K562 (cell line): ENCODE data around the gene TICAM1. TPM values are rescaled to one million over a fixed set of nuclear protein-coding genes. Genes with fewer than 3 reads are reported as not detected.

Experiments
- CC2D1A ChIP-seq: fragments of 450-650 bp; IDR thresholded peaks from 2 replicates; pipeline ENCODE4 v1.6.1; 2017; ENCODE audit warnings: mild to moderate bottlenecking
- HDAC2 ChIP-seq: fragments of 450-650 bp; IDR thresholded peaks from 2 replicates; pipeline ENCODE4 v1.6.1; 2016; ENCODE audit warnings: mild to moderate bottlenecking
- HDGF ChIP-seq: fragments of 450-650 bp; IDR thresholded peaks from 2 replicates; pipeline ENCODE4 v1.6.1; 2016
- SAP30 ChIP-seq: fragments of 200-600 bp; sonication (generic); IDR thresholded peaks from 2 replicates; pipeline ENCODE4 v1.6.1; 2012; ENCODE audit warnings: borderline replicate concordance, low read depth, mild to moderate bottlenecking, moderate library complexity, low read length, control low read depth, inconsistent platforms; ENCODE audit not compliant: insufficient read depth, poor library complexity, severe bottlenecking
- polyA plus RNA-seq, 8 experiments: library from polyadenylated mRNA; depleted of rRNA in 4 of 8; stranded (reverse) in 5 of 8; unstranded in 3 of 8; fragments of >200 nt; fragmentation: Nextera tagmentation in 2 of 8; fragmentation: Illumina TruSeq in 1 of 8; extraction: Ambion mirVana in 2 of 8; extraction: Trizol in 1 of 8; gene quantifications; 2 replicates each; pipeline versions ENCODE4 v1.2.1 to v1.2.3, GENCODE V29; 2011 to 2014; ENCODE audit warnings: inconsistent platforms in 1 of 8, missing spikeins in 1 of 8
- total RNA-seq, 7 experiments: library from RNA; depleted of rRNA in 6 of 7; stranded (reverse); fragments of >200 nt in 6 of 7; fragmentation: Illumina TruSeq in 2 of 7; extraction: Trizol in 2 of 7; gene quantifications; 2 replicates each; pipeline versions ENCODE4 v1.2.1 to v1.2.3, GENCODE V29; 2011 to 2021; ENCODE audit warnings: low replicate concordance in 1 of 7
- TF ChIP-seq, protein P1 (sequence below): fragments of 450-650 bp; IDR thresholded peaks from 2 replicates; pipeline ENCODE4 v1.6.1; 2016; ENCODE audit warnings: mild to moderate bottlenecking, moderate library complexity
- TF ChIP-seq, protein P2 (sequence below): fragments of 450-650 bp; IDR thresholded peaks from 2 replicates; pipeline ENCODE4 v1.6.1; 2016; ENCODE audit warnings: antibody characterized with exemption

TICAM1 gene
- total and polyA plus RNA-seq, 9 of the 15 experiments (the other 6 are each of a cell fraction or from before 2014, with no cell fraction given): 0.07 to 11.6 (median 1.5) TPM

DNA sequence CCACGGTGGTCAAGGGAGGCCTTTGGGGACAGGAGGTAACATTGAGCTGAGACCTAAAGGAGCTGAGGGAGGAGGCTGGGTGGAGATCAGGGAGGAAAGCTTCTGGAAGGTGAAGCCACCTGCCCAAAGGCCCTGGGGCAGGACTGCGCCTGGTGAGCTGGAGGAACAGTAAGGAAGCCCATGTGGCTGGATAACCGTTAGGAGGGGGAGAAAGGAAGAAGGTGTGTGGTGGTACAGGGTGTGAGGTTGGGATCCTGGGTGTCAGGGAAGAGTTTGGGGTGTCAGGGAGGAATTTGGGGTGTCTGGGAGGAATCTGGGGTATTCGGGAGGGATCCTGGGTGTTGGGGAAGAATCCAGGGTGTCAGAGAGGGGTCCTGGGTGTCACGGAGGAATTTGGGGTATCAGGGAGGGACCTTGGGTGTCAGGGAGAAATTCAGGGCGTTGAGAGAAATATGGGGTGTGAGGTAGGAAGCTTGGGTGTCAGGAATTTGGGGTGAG, 695 bp downstream of the TICAM1 start (continued):
- TF ChIP-seq, protein P1, sequence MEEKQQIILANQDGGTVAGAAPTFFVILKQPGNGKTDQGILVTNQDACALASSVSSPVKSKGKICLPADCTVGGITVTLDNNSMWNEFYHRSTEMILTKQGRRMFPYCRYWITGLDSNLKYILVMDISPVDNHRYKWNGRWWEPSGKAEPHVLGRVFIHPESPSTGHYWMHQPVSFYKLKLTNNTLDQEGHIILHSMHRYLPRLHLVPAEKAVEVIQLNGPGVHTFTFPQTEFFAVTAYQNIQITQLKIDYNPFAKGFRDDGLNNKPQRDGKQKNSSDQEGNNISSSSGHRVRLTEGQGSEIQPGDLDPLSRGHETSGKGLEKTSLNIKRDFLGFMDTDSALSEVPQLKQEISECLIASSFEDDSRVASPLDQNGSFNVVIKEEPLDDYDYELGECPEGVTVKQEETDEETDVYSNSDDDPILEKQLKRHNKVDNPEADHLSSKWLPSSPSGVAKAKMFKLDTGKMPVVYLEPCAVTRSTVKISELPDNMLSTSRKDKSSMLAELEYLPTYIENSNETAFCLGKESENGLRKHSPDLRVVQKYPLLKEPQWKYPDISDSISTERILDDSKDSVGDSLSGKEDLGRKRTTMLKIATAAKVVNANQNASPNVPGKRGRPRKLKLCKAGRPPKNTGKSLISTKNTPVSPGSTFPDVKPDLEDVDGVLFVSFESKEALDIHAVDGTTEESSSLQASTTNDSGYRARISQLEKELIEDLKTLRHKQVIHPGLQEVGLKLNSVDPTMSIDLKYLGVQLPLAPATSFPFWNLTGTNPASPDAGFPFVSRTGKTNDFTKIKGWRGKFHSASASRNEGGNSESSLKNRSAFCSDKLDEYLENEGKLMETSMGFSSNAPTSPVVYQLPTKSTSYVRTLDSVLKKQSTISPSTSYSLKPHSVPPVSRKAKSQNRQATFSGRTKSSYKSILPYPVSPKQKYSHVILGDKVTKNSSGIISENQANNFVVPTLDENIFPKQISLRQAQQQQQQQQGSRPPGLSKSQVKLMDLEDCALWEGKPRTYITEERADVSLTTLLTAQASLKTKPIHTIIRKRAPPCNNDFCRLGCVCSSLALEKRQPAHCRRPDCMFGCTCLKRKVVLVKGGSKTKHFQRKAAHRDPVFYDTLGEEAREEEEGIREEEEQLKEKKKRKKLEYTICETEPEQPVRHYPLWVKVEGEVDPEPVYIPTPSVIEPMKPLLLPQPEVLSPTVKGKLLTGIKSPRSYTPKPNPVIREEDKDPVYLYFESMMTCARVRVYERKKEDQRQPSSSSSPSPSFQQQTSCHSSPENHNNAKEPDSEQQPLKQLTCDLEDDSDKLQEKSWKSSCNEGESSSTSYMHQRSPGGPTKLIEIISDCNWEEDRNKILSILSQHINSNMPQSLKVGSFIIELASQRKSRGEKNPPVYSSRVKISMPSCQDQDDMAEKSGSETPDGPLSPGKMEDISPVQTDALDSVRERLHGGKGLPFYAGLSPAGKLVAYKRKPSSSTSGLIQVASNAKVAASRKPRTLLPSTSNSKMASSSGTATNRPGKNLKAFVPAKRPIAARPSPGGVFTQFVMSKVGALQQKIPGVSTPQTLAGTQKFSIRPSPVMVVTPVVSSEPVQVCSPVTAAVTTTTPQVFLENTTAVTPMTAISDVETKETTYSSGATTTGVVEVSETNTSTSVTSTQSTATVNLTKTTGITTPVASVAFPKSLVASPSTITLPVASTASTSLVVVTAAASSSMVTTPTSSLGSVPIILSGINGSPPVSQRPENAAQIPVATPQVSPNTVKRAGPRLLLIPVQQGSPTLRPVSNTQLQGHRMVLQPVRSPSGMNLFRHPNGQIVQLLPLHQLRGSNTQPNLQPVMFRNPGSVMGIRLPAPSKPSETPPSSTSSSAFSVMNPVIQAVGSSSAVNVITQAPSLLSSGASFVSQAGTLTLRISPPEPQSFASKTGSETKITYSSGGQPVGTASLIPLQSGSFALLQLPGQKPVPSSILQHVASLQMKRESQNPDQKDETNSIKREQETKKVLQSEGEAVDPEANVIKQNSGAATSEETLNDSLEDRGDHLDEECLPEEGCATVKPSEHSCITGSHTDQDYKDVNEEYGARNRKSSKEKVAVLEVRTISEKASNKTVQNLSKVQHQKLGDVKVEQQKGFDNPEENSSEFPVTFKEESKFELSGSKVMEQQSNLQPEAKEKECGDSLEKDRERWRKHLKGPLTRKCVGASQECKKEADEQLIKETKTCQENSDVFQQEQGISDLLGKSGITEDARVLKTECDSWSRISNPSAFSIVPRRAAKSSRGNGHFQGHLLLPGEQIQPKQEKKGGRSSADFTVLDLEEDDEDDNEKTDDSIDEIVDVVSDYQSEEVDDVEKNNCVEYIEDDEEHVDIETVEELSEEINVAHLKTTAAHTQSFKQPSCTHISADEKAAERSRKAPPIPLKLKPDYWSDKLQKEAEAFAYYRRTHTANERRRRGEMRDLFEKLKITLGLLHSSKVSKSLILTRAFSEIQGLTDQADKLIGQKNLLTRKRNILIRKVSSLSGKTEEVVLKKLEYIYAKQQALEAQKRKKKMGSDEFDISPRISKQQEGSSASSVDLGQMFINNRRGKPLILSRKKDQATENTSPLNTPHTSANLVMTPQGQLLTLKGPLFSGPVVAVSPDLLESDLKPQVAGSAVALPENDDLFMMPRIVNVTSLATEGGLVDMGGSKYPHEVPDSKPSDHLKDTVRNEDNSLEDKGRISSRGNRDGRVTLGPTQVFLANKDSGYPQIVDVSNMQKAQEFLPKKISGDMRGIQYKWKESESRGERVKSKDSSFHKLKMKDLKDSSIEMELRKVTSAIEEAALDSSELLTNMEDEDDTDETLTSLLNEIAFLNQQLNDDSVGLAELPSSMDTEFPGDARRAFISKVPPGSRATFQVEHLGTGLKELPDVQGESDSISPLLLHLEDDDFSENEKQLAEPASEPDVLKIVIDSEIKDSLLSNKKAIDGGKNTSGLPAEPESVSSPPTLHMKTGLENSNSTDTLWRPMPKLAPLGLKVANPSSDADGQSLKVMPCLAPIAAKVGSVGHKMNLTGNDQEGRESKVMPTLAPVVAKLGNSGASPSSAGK: peak; percentile 24; the same call in 1 of the 2 replicates
- TF ChIP-seq, protein P2, sequence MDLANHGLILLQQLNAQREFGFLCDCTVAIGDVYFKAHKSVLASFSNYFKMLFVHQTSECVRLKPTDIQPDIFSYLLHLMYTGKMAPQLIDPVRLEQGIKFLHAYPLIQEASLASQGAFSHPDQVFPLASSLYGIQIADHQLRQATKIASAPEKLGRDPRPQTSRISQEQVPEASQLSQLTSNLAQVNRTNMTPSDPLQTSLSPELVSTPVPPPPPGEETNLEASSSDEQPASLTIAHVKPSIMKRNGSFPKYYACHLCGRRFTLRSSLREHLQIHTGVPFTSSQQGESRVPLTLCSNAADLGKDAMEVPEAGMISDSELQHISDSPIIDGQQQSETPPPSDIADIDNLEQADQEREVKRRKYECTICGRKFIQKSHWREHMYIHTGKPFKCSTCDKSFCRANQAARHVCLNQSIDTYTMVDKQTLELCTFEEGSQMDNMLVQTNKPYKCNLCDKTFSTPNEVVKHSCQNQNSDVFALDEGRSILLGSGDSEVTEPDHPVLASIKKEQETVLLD: peak; percentile 54; the same call in 1 of the 2 replicates
- TF ChIP-seq HDAC2 (0 out of 2 replicates have a peak, but pooled peaks have one; percentile 24), SAP30 (no peak), HDGF (0 out of 2 replicates have a peak, but pooled peaks have one; percentile 73), CC2D1A (no peak)
